Measurements from ENCODE around the gene ZXDC. TPM values are rescaled to one million over a fixed set of nuclear protein-coding genes. Genes with fewer than 3 reads are reported as not detected.

ZXDC gene
- total and polyA plus RNA-seq, 8 donors = 30.1 to 40.8 (median 35.5) TPM

- peaks cover 12 to 30% of the 10 kb centered on the region in 2 donors for H3K27me3 ChIP-seq
- intact Hi-C loops (cut with DNase I) = no loop called here
- peaks cover 0 to 8% of the 10 kb centered on the region in 2 donors for H3K4me1 ChIP-seq
- no peaks in the 10 kb centered on the region for H3K36me3 ChIP-seq
- H3K9me3 ChIP-seq = no peaks in the 10 kb centered on the region
- DNase-seq (no peak), ATAC-seq (no peak)
- no peak for TF ChIP-seq CTCF (IDR thresholded peaks at IDR 0.05)
- no peak overlapping the region for H3K27ac ChIP-seq
- H3K4me3 ChIP-seq = no peak overlapping the region
These were observed 43.1 kb upstream of the ZXDC start for GRCh38 chr3:126518779-126519177.

- TF ChIP-seq CTCF (IDR thresholded peaks at IDR 0.05) = no peak
- ATAC-seq (no peak), DNase-seq (peak in 2 of 4 donors; percentile 28 to 72)
- intact Hi-C loops (cut with DNase I) = no loop called here
- H3K27ac ChIP-seq = no peak overlapping the region
- H3K4me3 ChIP-seq = no peak overlapping the region
- H3K27me3 ChIP-seq = peaks cover 9 to 24% of the 10 kb centered on the region in 2 donors
- H3K36me3 ChIP-seq = no peaks in the 10 kb centered on the region
- peaks cover 0 to 5% of the 10 kb centered on the region in 2 donors for H3K4me1 ChIP-seq
- H3K9me3 ChIP-seq = no peaks in the 10 kb centered on the region
These were observed 42.5 kb upstream of the ZXDC start for GRCh38 chr3:126517986-126518778.

- no peak for ATAC-seq
- no peaks in the 10 kb centered on the region for H3K9me3 ChIP-seq
- H3K4me1 ChIP-seq = peaks cover 0 to 2% of the 10 kb centered on the region in 2 donors
- peaks cover under 1 to 16% of the 10 kb centered on the region in 2 donors for H3K27me3 ChIP-seq
- no peak within 1 kb of the TSS for H3K27ac ChIP-seq
- no peak for TF ChIP-seq CTCF (IDR thresholded peaks at IDR 0.05)
- no peaks in the 10 kb centered on the region for H3K36me3 ChIP-seq
- H3K4me3 ChIP-seq = no peak within 1 kb of the TSS
- intact Hi-C loops (cut with DNase I) = no loop called here
- DNase-seq = peak in 2 of 4 donors; percentile 18 to 65
These were observed 41.7 kb upstream of the ZXDC start, which contains the start of gene UROC1 for GRCh38 chr3:126517291-126517951. TSS of gene UROC1 (minus strand) at chr3:126517773. CDS start at chr3:126517719, 54 bp downstream.

DNA sequence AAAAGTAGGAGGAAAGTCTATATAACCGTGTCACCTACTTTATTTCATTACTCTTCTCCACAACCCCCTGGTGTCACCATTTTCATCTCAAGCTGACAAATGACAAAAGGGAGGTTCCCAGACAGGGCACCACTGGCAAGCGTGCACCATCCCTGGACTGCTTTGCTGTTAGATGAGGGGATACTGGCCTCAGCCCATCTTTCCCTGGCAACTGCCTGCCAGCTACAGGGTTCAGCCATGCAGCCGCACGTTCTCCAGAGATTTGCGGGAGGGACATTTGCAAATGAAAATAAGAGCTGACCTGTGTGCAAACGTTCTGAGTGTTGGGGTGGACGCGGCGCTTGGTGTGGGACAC lies 41.2 kb upstream of the ZXDC start:
- TF ChIP-seq CTCF (IDR thresholded peaks at IDR 0.05) = no peak
- Histone ChIP-seq H3K36me3 (no peaks in the 10 kb centered on the region), H3K27me3 (peaks cover 0 to 15% of the 10 kb centered on the region in 2 donors), H3K27ac (no peak overlapping the region), H3K9me3 (no peaks in the 10 kb centered on the region), H3K4me1 (no peaks in the 10 kb centered on the region), H3K4me3 (no peak overlapping the region)
- DNase-seq (peak in 1 of 4 donors; percentile 5), ATAC-seq (no peak)
- intact Hi-C loops (cut with DNase I) = no loop called here
